Activated T-helper 1 cell treated with anti-CD3 and anti-CD28 coated beads, Interleukin-2, amount 50 U/mL, for 16 hours (primary cell): ENCODE measurements around the gene PRIM2.
"Not testable (repeated sequence)": the region's sequence is repeated elsewhere in the genome, so short reads cannot be mapped to it uniquely, and the experiment has no call there.

Experiments
- DNase-seq, 2 donors: peaks; one replicate each; pipeline ENCODE4 v3.0.0-alpha.2; 2020; ENCODE audit warnings: low read depth in 1 of 2, low spot score in 1 of 2

PRIM2 gene

GRCh38 chr6:57362340-57362739 is 44.9 kb downstream of the PRIM2 start:
- not testable (repeated sequence) for DNase-seq

- DNase-seq, result not testable (repeated sequence)
Observed at GRCh38 chr6:57365076-57365583, 47.7 kb downstream of the PRIM2 start.

GRCh38 chr6:57368965-57369731 is 51.7 kb downstream of the PRIM2 start:
- not testable (repeated sequence) for DNase-seq

- not testable (repeated sequence) for DNase-seq
Observed at GRCh38 chr6:57371779-57372178, 54.3 kb downstream of the PRIM2 start.

- not testable (repeated sequence) for DNase-seq
Observed at GRCh38 chr6:57374764-57375163, 57.3 kb downstream of the PRIM2 start.

GRCh38 chr6:57376083-57376482 is 58.7 kb downstream of the PRIM2 start:
- not testable (repeated sequence) for DNase-seq

- not testable (repeated sequence) for DNase-seq
Observed at GRCh38 chr6:57389038-57389592, 71.7 kb downstream of the PRIM2 start.

- not testable (repeated sequence) for DNase-seq
Observed at GRCh38 chr6:57390818-57391217, 73.4 kb downstream of the PRIM2 start.

GRCh38 chr6:57392047-57392446 is 74.6 kb downstream of the PRIM2 start:
- not testable (repeated sequence) for DNase-seq

GRCh38 chr6:57419341-57419740 is 101.9 kb downstream of the PRIM2 start:
- not testable (repeated sequence) for DNase-seq

- no peak for DNase-seq
Observed at GRCh38 chr6:57421503-57421902, 104.1 kb downstream of the PRIM2 start.

- DNase-seq, result no peak
Observed at GRCh38 chr6:57423468-57423867, 106.0 kb downstream of the PRIM2 start.

GRCh38 chr6:57431742-57432141 is 114.3 kb downstream of the PRIM2 start:
- not testable (repeated sequence) for DNase-seq

GRCh38 chr6:57432157-57432556 is 114.7 kb downstream of the PRIM2 start:
- DNase-seq, result no peak

GRCh38 chr6:57432919-57433684 is 115.7 kb downstream of the PRIM2 start:
- no peak for DNase-seq

- DNase-seq, result not testable (repeated sequence)
Observed at GRCh38 chr6:57433790-57434189, 116.4 kb downstream of the PRIM2 start.

GRCh38 chr6:57434944-57435343 is 117.5 kb downstream of the PRIM2 start:
- DNase-seq, result no peak

- no peak for DNase-seq
Observed at GRCh38 chr6:57435475-57436160, 118.2 kb downstream of the PRIM2 start.

- DNase-seq, result not testable (repeated sequence)
Observed at GRCh38 chr6:57440735-57441134, 123.3 kb downstream of the PRIM2 start.

- not testable (repeated sequence) for DNase-seq
Observed at GRCh38 chr6:57442133-57442532, 124.7 kb downstream of the PRIM2 start.

- DNase-seq, result not testable (repeated sequence)
Observed at GRCh38 chr6:57443181-57443580, 125.8 kb downstream of the PRIM2 start.
